Mammary epithelial cell (primary cell): ENCODE data around the gene DXO.

ENCODE experiments used
- EZH2 ChIP-seq: IDR thresholded peaks from 2 replicates; pipeline ENCODE4 v1.6.1; 2012; ENCODE audit warnings: low read length, inconsistent platforms, borderline replicate concordance
- TF ChIP-seq, protein P1 (sequence below), 2 donors: IDR thresholded peaks in 1 of 2; conservative IDR thresholded peaks in 1 of 2; 2 replicates each; pipeline ENCODE4 v1.5.1; 2011 to 2012; ENCODE audit warnings: inconsistent platforms in 2 of 2, low read length in 2 of 2, mild to moderate bottlenecking in 2 of 2, control low read depth in 1 of 2, low read depth in 1 of 2; ENCODE audit not compliant: insufficient read depth in 1 of 2; ENCODE audit errors: extremely low read depth in 1 of 2

GRCh38 chr6:31928672-31928939 lies 43.3 kb downstream of the DXO start:
- TF ChIP-seq, protein P1, sequence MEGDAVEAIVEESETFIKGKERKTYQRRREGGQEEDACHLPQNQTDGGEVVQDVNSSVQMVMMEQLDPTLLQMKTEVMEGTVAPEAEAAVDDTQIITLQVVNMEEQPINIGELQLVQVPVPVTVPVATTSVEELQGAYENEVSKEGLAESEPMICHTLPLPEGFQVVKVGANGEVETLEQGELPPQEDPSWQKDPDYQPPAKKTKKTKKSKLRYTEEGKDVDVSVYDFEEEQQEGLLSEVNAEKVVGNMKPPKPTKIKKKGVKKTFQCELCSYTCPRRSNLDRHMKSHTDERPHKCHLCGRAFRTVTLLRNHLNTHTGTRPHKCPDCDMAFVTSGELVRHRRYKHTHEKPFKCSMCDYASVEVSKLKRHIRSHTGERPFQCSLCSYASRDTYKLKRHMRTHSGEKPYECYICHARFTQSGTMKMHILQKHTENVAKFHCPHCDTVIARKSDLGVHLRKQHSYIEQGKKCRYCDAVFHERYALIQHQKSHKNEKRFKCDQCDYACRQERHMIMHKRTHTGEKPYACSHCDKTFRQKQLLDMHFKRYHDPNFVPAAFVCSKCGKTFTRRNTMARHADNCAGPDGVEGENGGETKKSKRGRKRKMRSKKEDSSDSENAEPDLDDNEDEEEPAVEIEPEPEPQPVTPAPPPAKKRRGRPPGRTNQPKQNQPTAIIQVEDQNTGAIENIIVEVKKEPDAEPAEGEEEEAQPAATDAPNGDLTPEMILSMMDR (conservative IDR thresholded peaks at IDR 0.05 in 1 of 2, IDR thresholded peaks at IDR 0.05 in 1 of 2; ENCODE audit: extremely low read depth in 1 of 2, insufficient read depth in 1 of 2, low read depth in 1 of 2, low read length in 2 of 2): no peak
- TF ChIP-seq EZH2: no peak
